ENCODE results near the gene VSTM2L.

DNA sequence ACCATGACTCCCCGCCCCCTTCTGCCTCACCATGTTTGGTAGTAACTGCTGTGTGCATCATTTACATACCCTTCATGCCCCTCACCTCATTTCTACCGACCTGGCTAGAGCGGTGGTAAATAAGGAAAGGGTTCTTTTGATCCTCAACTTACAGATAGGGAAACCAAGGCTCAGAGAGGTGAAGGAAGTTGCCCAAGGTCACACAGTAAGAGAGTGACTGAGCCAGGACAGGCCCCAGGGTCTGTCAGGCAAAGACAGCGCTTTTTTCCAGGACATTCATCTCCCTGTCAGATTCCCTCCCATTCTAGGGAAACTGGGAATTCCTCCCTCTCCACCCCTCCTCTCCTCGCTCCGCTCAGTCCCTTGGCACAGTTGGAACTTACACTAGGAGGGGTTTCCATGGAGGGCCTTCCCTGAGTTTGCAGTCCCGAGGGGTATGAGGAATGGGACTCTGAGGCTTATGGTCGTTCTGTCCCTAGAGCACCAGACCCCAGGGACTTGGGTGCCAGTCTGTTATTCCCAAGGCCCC, 2.0 kb downstream of the VSTM2L start:
- no peak for TF ChIP-seq ZC3H10 (CRISPR knock-in tag; IDR thresholded peaks at IDR 0.05)
- TF ChIP-seq, protein P1, sequence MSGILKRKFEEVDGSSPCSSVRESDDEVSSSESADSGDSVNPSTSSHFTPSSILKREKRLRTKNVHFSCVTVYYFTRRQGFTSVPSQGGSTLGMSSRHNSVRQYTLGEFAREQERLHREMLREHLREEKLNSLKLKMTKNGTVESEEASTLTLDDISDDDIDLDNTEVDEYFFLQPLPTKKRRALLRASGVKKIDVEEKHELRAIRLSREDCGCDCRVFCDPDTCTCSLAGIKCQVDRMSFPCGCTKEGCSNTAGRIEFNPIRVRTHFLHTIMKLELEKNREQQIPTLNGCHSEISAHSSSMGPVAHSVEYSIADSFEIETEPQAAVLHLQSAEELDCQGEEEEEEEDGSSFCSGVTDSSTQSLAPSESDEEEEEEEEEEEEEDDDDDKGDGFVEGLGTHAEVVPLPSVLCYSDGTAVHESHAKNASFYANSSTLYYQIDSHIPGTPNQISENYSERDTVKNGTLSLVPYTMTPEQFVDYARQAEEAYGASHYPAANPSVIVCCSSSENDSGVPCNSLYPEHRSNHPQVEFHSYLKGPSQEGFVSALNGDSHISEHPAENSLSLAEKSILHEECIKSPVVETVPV (CRISPR knock-in tag; IDR thresholded peaks at IDR 0.05) = no peak
- TF ChIP-seq ZNF8 (CRISPR knock-in tag; IDR thresholded peaks at IDR 0.05) = no peak
- no peak for TF ChIP-seq OSR1 (CRISPR knock-in tag; IDR thresholded peaks at IDR 0.05)
- no peak for TF ChIP-seq ZFP30 (CRISPR knock-in tag; IDR thresholded peaks at IDR 0.05)
